IMR-90 (cell line): ENCODE data around the gene MISP3. TPM values are rescaled to one million over a fixed set of nuclear protein-coding genes. Genes with fewer than 3 reads are reported as not detected.

Experiments used
- ATAC-seq: fragments of 200-7000 bp; cut with Tn5 transposase; 2 replicates; pipeline ENCODE4 v1.9.1; 2020; ENCODE audit warnings: low read depth, mild to moderate bottlenecking, moderate library complexity
- BruUV-seq: library from RNA; stranded (reverse); fragments of 400-500 nt; replicated peaks from 2 replicates; lab custom pipeline; 2021; lab: Mats Ljungman, UMichigan
- CTCF ChIA-PET: fragments of 300-600 bp; formaldehyde crosslinking; extraction: SDS; loops from one replicate; lab custom pipeline; 2021; ENCODE audit warnings: antibody characterized with exemption; lab: Yijun Ruan, JAX
- POLR2A ChIA-PET: fragments of 300-600 bp; sonication (Branson Sonifier 250); formaldehyde crosslinking; loops from one replicate; lab custom pipeline; 2022; ENCODE audit warnings: antibody characterized with exemption; ENCODE audit not compliant: unreplicated experiment; lab: Charles Lee
- DNase-seq: peaks from one replicate; pipeline ENCODE4 v3.0.0; 2013
- H2AFZ ChIP-seq: replicated peaks from 2 replicates; pipeline ENCODE3; 2013; ENCODE audit warnings: low read length, mild to moderate bottlenecking; ENCODE audit not compliant: poor library complexity
- H2AK5ac ChIP-seq: 2 replicates; pipeline ENCODE4 v1.6.1; 2013; ENCODE audit warnings: low read depth, low read length, inconsistent platforms
- H2AK9ac ChIP-seq: replicated peaks from 2 replicates; pipeline ENCODE3; 2013; ENCODE audit warnings: mild to moderate bottlenecking, low read depth, low read length, moderate library complexity; ENCODE audit not compliant: poor library complexity
- H2BK120ac ChIP-seq: 2 replicates; pipeline ENCODE4 v1.6.1; 2013; ENCODE audit warnings: low read depth, low read length, inconsistent platforms
- H2BK15ac ChIP-seq: 3 replicates; pipeline ENCODE4 v1.6.1; 2013; ENCODE audit warnings: low read depth, low read length, inconsistent platforms
- H2BK20ac ChIP-seq: 2 replicates; pipeline ENCODE4 v1.6.1; 2013; ENCODE audit warnings: low read depth, mild to moderate bottlenecking, inconsistent platforms, low read length, moderate library complexity
- H2BK5ac ChIP-seq: 2 replicates; pipeline ENCODE4 v1.6.1; 2013; ENCODE audit warnings: mild to moderate bottlenecking, low read depth, low read length, inconsistent platforms; ENCODE audit not compliant: poor library complexity, severe bottlenecking
- H3K14ac ChIP-seq: replicated peaks from 2 replicates; pipeline ENCODE4 v1.6.1; 2013; ENCODE audit warnings: low read depth, low read length, inconsistent platforms
- H3K18ac ChIP-seq: 2 replicates; pipeline ENCODE4 v1.6.1; 2013; ENCODE audit warnings: low read depth, low read length, control low read depth
- H3K23ac ChIP-seq: 2 replicates; pipeline ENCODE4 v1.6.1; 2013; ENCODE audit warnings: low read depth, low read length, inconsistent platforms
- H3K27ac ChIP-seq: 2 replicates; pipeline ENCODE4 v1.5.1; 2013; ENCODE audit warnings: mild to moderate bottlenecking, control low read depth, low read length; ENCODE audit not compliant: insufficient read depth
- H3K27me3 ChIP-seq: 2 replicates; pipeline ENCODE4 v1.6.1; 2013; ENCODE audit warnings: low read length; ENCODE audit not compliant: control insufficient read depth, insufficient read depth
- H3K36me3 ChIP-seq: 2 replicates; pipeline ENCODE4 v1.6.1; 2013; ENCODE audit warnings: low read length, mixed read lengths; ENCODE audit not compliant: control insufficient read depth, insufficient read depth
- H3K4ac ChIP-seq: 2 replicates; pipeline ENCODE4 v1.6.1; 2013; ENCODE audit warnings: low read depth, low read length, inconsistent platforms
- H3K4me1 ChIP-seq: 2 replicates; pipeline ENCODE4 v1.6.1; 2013; ENCODE audit warnings: low read length, mixed read lengths; ENCODE audit not compliant: control insufficient read depth, insufficient read depth
- H3K4me2 ChIP-seq: 2 replicates; pipeline ENCODE4 v1.6.1; 2013; ENCODE audit warnings: low read depth, mild to moderate bottlenecking, control low read depth, low read length, moderate library complexity
- H3K4me3 ChIP-seq: 2 replicates; pipeline ENCODE4 v1.5.1; 2013; ENCODE audit warnings: low read depth, mild to moderate bottlenecking, control low read depth, low read length, moderate library complexity; ENCODE audit not compliant: insufficient read depth
- H3K56ac ChIP-seq: 2 replicates; pipeline ENCODE4 v1.6.1; 2013; ENCODE audit warnings: low read length, inconsistent platforms; ENCODE audit not compliant: insufficient read depth; ENCODE audit errors: extremely low read depth
- H3K79me1 ChIP-seq, 2 experiments: 2 replicates each; pipeline ENCODE4 v1.6.1; 2013; ENCODE audit warnings: low read length in 2 of 2, inconsistent platforms in 1 of 2, low read depth in 1 of 2
- H3K9ac ChIP-seq: 2 replicates; pipeline ENCODE4 v1.6.1; 2013; ENCODE audit warnings: low read depth, low read length, control low read depth
- H3K9me1 ChIP-seq: 2 replicates; pipeline ENCODE4 v1.6.1; 2013; ENCODE audit warnings: low read length, inconsistent platforms; ENCODE audit not compliant: insufficient read depth
- H3K9me3 ChIP-seq: 2 replicates; pipeline ENCODE4 v1.6.1; 2013; ENCODE audit warnings: low read length; ENCODE audit not compliant: control insufficient read depth, insufficient read depth
- H4K20me1 ChIP-seq: 2 replicates; pipeline ENCODE4 v1.6.1; 2013; ENCODE audit warnings: low read length, inconsistent platforms; ENCODE audit not compliant: insufficient read depth
- H4K5ac ChIP-seq: 2 replicates; pipeline ENCODE4 v1.6.1; 2013; ENCODE audit warnings: mild to moderate bottlenecking, low read depth, low read length, control low read depth
- H4K8ac ChIP-seq, 2 experiments: 2 replicates each; pipeline ENCODE4 v1.6.1; 2013; ENCODE audit warnings: low read depth in 2 of 2, low read length in 2 of 2, control low read depth in 1 of 2, inconsistent platforms in 1 of 2
- H4K91ac ChIP-seq: 2 replicates; pipeline ENCODE4 v1.6.1; 2013; ENCODE audit warnings: low read depth, low read length, inconsistent platforms; ENCODE audit not compliant: insufficient read depth
- BHLHE40 ChIP-seq: fragments of 150-350 bp; IDR thresholded peaks from 2 replicates; pipeline ENCODE4 v1.6.1; 2016; ENCODE audit warnings: mild to moderate bottlenecking, low read depth, low read length
- CEBPB ChIP-seq: IDR thresholded peaks from 2 replicates; pipeline ENCODE4 v1.6.1; 2012; ENCODE audit warnings: low read depth, low read length, improper control_type of control experiment
- CHD1 ChIP-seq: IDR thresholded peaks from 2 replicates; pipeline ENCODE4 v1.6.1; 2012; ENCODE audit warnings: low read depth, low read length, improper control_type of control experiment
- ELK1 ChIP-seq: fragments of 150-350 bp; IDR thresholded peaks from 2 replicates; pipeline ENCODE4 v1.6.1; 2016; ENCODE audit warnings: low read depth, mild to moderate bottlenecking, low read length, moderate library complexity, borderline replicate concordance
- FOS ChIP-seq: fragments of 150-350 bp; IDR thresholded peaks from 2 replicates; pipeline ENCODE4 v1.6.1; 2016; ENCODE audit warnings: low read depth, low read length
- MXI1 ChIP-seq: IDR thresholded peaks from 2 replicates; pipeline ENCODE4 v1.6.1; 2012; ENCODE audit warnings: low read depth, mild to moderate bottlenecking, low read length, moderate library complexity, borderline replicate concordance
- NFE2L2 ChIP-seq: fragments of 150-350 bp; IDR thresholded peaks from 2 replicates; pipeline ENCODE4 v1.6.1; 2016; ENCODE audit warnings: low read depth, mild to moderate bottlenecking, low read length
- POLR2A ChIP-seq: IDR thresholded peaks from 2 replicates; pipeline ENCODE4 v1.6.1; 2012; ENCODE audit warnings: mild to moderate bottlenecking, low read depth, low read length
- RAD21 ChIP-seq: IDR thresholded peaks from 2 replicates; pipeline ENCODE4 v1.6.1; 2012; ENCODE audit warnings: low read length, improper control_type of control experiment
- RCOR1 ChIP-seq: IDR thresholded peaks from 2 replicates; pipeline ENCODE4 v1.6.1; 2012; ENCODE audit warnings: mild to moderate bottlenecking, low read length, improper control_type of control experiment; ENCODE audit not compliant: insufficient replicate concordance
- RFX5 ChIP-seq: IDR thresholded peaks from 2 replicates; pipeline ENCODE4 v1.8.0; 2012; ENCODE audit warnings: low read depth, mild to moderate bottlenecking, low read length, moderate library complexity
- SMC3 ChIP-seq: fragments of 150-350 bp; IDR thresholded peaks from 2 replicates; pipeline ENCODE4 v1.6.1; 2016; ENCODE audit warnings: low read depth, mild to moderate bottlenecking, antibody characterized with exemption, low read length, moderate library complexity
- WGBS, 2 experiments: methylation state at CpG; one replicate each; pipeline versions ENCODE4 v1.1.5 to v1.1.7; 2013; ENCODE audit warnings: missing lambda C conversion rate in 2 of 2; ENCODE audit not compliant: insufficient read length in 1 of 2; ENCODE audit errors: extremely low coverage in 2 of 2; 5-methylcytosine and 5-hydroxymethylcytosine counted together
- dilution Hi-C: fragments of 300-500 bp; cut with HindIII; formaldehyde crosslinking; loops from one replicate; pipeline ENCODE4 v1.14.3; 2018; ENCODE audit warnings: low sequenced_read_pairs; ENCODE audit not compliant: unreplicated experiment
- in situ Hi-C: fragments of 300-500 bp; cut with MboI; formaldehyde crosslinking; loops from 3 replicates; pipeline ENCODE4 v1.14.3; 2019; ENCODE audit warnings: low sequenced_read_pairs, inconsistent platforms, mixed read lengths
- intact Hi-C: fragments of 100-400 bp; cut with micrococcal nuclease; formaldehyde crosslinking; loops from 2 replicates; pipeline ENCODE4 v1.10.0; 2022
- polyA plus RNA-seq, 3 experiments: library from polyadenylated mRNA; depleted of rRNA; stranded (reverse); fragments of >200 nt; gene quantifications; 2 replicates each; pipeline ENCODE4 v1.2.3, GENCODE V29; 2012; ENCODE audit warnings: low replicate concordance in 1 of 3
- total RNA-seq: library from RNA; depleted of rRNA; stranded (reverse); fragments of >200 nt; gene quantifications from 2 replicates; pipeline ENCODE4 v1.2.3, GENCODE V29; 2012
- TF ChIP-seq, protein P1 (sequence below): fragments of 150-350 bp; IDR thresholded peaks from 2 replicates; pipeline ENCODE4 v1.6.1; 2017; ENCODE audit warnings: mild to moderate bottlenecking, antibody characterized with exemption, low read length, low read depth
- TF ChIP-seq, protein P2 (sequence below): conservative IDR thresholded peaks from 2 replicates; pipeline ENCODE4 v1.5.1; 2012; ENCODE audit warnings: mild to moderate bottlenecking, low read depth, low read length, improper control_type of control experiment

MISP3 gene
- total and polyA plus RNA-seq, 2 of the 4 experiments (the other 2 are of a cell fraction), result under 0.01 to 0.68 TPM

GRCh38 chr19:14073261-14073924, 807 bp downstream of the MISP3 start:
- Histone ChIP-seq H3K27ac (peak overlapping the region; percentile 13; the same call in 1 of the 2 replicates), H2AK9ac (peak overlapping the region; percentile 85), H2AK5ac (no peak overlapping the region), H3K4me2 (peak overlapping the region; percentile 93), H3K4me3 (peak overlapping the region; percentile 61), H3K9ac (peak overlapping the region; percentile 57), H2AFZ (peak overlapping the region; percentile 96), H3K56ac (0 out of 2 replicates have a peak overlapping the region, but pooled peaks have one; percentile 41), H3K9me1 (no peaks in the 10 kb centered on the region), H2BK20ac (no peak overlapping the region), H3K79me1 (peaks cover 0 to 14% of the 10 kb centered on the region in 2 experiments; a peak in 1 of 4 replicates), H4K20me1 (no peaks in the 10 kb centered on the region), H3K4me1 (peaks cover 10% of the 10 kb centered on the region), H3K9me3 (no peaks in the 10 kb centered on the region), H3K27me3 (peaks cover 2% of the 10 kb centered on the region; the same call in 1 of the 2 replicates), H3K18ac (no peak overlapping the region), H2BK15ac (no peak overlapping the region), H4K91ac (no peak overlapping the region; the same call in 1 of the 2 replicates), H2BK5ac (peak overlapping the region; percentile 1), H3K36me3 (no peaks in the 10 kb centered on the region), H3K14ac (no peak overlapping the region), H2BK120ac (no peak overlapping the region), H4K8ac (peak overlapping the region; percentile 36 to 78; a peak in 2 of 4 replicates), H4K5ac (no peak overlapping the region), H3K23ac (peak overlapping the region; percentile 11; the same call in 1 of the 2 replicates), H3K4ac (no peak overlapping the region; the same call in 1 of the 2 replicates)
- dilution Hi-C loops, result no loop called here
- intact Hi-C loops, result no loop called here
- in situ Hi-C loops, result loop anchor here (5.0 kb wide), 1 partner anchor 191 kb away; no protein-coding TSS in a partner anchor
- ChIA-PET POLR2A (no interaction called here), CTCF (interaction anchor here (0.6 to 1.3 kb wide), 3 partner anchors 42 to 331 kb away, joined by 3 to 4 read pairs (median 3); no protein-coding TSS in a partner anchor)
- WGBS, 2 experiments, result 1% methylated on average over 81 of the region's 106 CpGs; no CpG with 5 or more reads in 1 of the 2 experiments
- ATAC-seq (peak; percentile 79), DNase-seq (peak; percentile 82)
- BruUV-seq, result no TSS peak
- TF ChIP-seq SMC3 (peak; percentile 42; the same call in 1 of the 2 replicates), FOS (no peak), BHLHE40 (no peak), NFE2L2 (no peak), RCOR1 (no peak), RFX5 (no peak), POLR2A (no peak), MXI1 (no peak; the same call in 1 of the 2 replicates), CEBPB (no peak), CHD1 (no peak), ELK1 (no peak), RAD21 (peak; percentile 29)
- TF ChIP-seq, protein P1, sequence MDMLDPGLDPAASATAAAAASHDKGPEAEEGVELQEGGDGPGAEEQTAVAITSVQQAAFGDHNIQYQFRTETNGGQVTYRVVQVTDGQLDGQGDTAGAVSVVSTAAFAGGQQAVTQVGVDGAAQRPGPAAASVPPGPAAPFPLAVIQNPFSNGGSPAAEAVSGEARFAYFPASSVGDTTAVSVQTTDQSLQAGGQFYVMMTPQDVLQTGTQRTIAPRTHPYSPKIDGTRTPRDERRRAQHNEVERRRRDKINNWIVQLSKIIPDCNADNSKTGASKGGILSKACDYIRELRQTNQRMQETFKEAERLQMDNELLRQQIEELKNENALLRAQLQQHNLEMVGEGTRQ, result no peak
- TF ChIP-seq, protein P2, sequence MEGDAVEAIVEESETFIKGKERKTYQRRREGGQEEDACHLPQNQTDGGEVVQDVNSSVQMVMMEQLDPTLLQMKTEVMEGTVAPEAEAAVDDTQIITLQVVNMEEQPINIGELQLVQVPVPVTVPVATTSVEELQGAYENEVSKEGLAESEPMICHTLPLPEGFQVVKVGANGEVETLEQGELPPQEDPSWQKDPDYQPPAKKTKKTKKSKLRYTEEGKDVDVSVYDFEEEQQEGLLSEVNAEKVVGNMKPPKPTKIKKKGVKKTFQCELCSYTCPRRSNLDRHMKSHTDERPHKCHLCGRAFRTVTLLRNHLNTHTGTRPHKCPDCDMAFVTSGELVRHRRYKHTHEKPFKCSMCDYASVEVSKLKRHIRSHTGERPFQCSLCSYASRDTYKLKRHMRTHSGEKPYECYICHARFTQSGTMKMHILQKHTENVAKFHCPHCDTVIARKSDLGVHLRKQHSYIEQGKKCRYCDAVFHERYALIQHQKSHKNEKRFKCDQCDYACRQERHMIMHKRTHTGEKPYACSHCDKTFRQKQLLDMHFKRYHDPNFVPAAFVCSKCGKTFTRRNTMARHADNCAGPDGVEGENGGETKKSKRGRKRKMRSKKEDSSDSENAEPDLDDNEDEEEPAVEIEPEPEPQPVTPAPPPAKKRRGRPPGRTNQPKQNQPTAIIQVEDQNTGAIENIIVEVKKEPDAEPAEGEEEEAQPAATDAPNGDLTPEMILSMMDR, result peak; percentile 66
